ENCODE results near the gene MCEMP1. TPM values are rescaled to one million over a fixed set of nuclear protein-coding genes. Genes with fewer than 3 reads are reported as not detected.

The MCEMP1 gene
- total and polyA plus RNA-seq, 2 of the 13 experiments (the other 11 are each of a cell fraction or from before 2014, with no cell fraction given) = not detected

- no peak for TF ChIP-seq TFE3 (CRISPR knock-in tag; IDR thresholded peaks at IDR 0.05)
- TF ChIP-seq AHR (CRISPR knock-in tag; IDR thresholded peaks at IDR 0.05) = no peak
- TF ChIP-seq ZNF597 (CRISPR knock-in tag; IDR thresholded peaks at IDR 0.05) = no peak
- TF ChIP-seq ZNF232 (CRISPR knock-in tag; IDR thresholded peaks at IDR 0.05; ENCODE audit: borderline replicate concordance) = 0 out of 2 replicates have a peak, but pooled peaks have one; percentile 44
- TF ChIP-seq BHLHE40 (IDR thresholded peaks at IDR 0.05; ENCODE audit: low read length) = no peak
- no peak for TF ChIP-seq SNRNP70 (IDR thresholded peaks at IDR 0.05; ENCODE audit: low read depth, low read length)
- TF ChIP-seq SRSF4 (IDR thresholded peaks at IDR 0.05; ENCODE audit: low read depth, low read length, poor library complexity, severe bottlenecking) = no peak
- no peak for TF ChIP-seq EED (CRISPR knock-in tag; IDR thresholded peaks at IDR 0.05)
- TF ChIP-seq ZUFSP (CRISPR knock-in tag; IDR thresholded peaks at IDR 0.05; ENCODE audit: borderline replicate concordance) = no peak
- TF ChIP-seq ADNP (CRISPR knock-in tag; IDR thresholded peaks at IDR 0.05) = no peak
- no peak for TF ChIP-seq ZNF468 (CRISPR knock-in tag; IDR thresholded peaks at IDR 0.05)
- no peak for TF ChIP-seq ZNF512B (CRISPR knock-in tag; IDR thresholded peaks at IDR 0.05; ENCODE audit: borderline replicate concordance)
- TF ChIP-seq ZNF235 (CRISPR knock-in tag; IDR thresholded peaks at IDR 0.05; ENCODE audit: borderline replicate concordance) = peak; percentile 82; the same call in 1 of the 2 replicates
- no peak for TF ChIP-seq ZMAT5 (CRISPR knock-in tag; IDR thresholded peaks at IDR 0.05; ENCODE audit: borderline replicate concordance, low read depth)
- TF ChIP-seq MXD1 (CRISPR knock-in tag; IDR thresholded peaks at IDR 0.05) = peak; percentile 80
- TF ChIP-seq TMF1 (CRISPR knock-in tag; IDR thresholded peaks at IDR 0.05; ENCODE audit: low read depth) = no peak
- peak; percentile 85 for TF ChIP-seq KAT8 (CRISPR knock-in tag; IDR thresholded peaks at IDR 0.05)
- TF ChIP-seq SYNCRIP (IDR thresholded peaks at IDR 0.05; ENCODE audit: insufficient read depth, low read depth, low read length) = no peak
- TF ChIP-seq TFDP2 (CRISPR knock-in tag; IDR thresholded peaks at IDR 0.05) = 0 out of 2 replicates have a peak, but pooled peaks have one; percentile 31
Measured at GRCh38 chr19:7680606-7681339, 3.9 kb downstream of the MCEMP1 start, which contains the start of gene TRAPPC5 (continued).

Data from HepG2 (cell line).